Stimulated activated naive CD8-positive, alpha-beta T cell treated with anti-CD3 and anti-CD28 coated beads, Interleukin-15, Interleukin-2, amounts not matched to agents 100 ng/mL and 50 ng/mL, for 24 hours (primary cell): ENCODE results near the gene DNAJC15.

Experiments used
- H3K27ac Mint-ChIP-seq: one replicate; pipeline ENCODE4 v1.8.0; 2021; ENCODE audit warnings: mild to moderate bottlenecking, mixed read lengths
- H3K27me3 Mint-ChIP-seq: one replicate; pipeline ENCODE4 v1.8.0; 2021; ENCODE audit warnings: mixed read lengths
- H3K36me3 Mint-ChIP-seq: one replicate; pipeline ENCODE4 v1.8.0; 2021; ENCODE audit warnings: low read depth, mixed read lengths
- H3K4me1 Mint-ChIP-seq: one replicate; pipeline ENCODE4 v1.8.0; 2021; ENCODE audit warnings: low read depth, mixed read lengths
- H3K4me3 Mint-ChIP-seq: one replicate; pipeline ENCODE4 v1.8.0; 2021; ENCODE audit warnings: mild to moderate bottlenecking, mixed read lengths
- H3K9me3 Mint-ChIP-seq: one replicate; pipeline ENCODE4 v1.8.0; 2021; ENCODE audit warnings: mixed read lengths

Gene DNAJC15

DNA sequence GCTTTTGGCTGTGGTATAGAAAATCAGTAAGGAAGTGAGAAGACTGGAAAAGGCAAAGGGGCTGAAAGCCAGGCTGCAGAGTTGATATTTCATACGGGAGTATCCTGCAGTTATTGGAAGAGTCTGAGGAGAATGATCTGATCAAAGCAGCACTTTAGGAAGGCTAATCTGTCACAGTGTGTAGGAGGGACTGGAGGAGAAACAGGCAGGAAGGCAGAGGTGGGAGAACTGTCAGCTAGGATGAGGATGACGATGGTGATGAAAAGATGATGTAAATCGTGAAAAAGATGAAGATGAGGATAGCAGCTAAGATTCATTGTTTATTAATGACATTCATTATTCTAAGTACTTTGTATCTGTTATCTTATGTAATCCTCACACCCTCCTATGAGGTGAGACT is 123.0 kb downstream of the DNAJC15 start:
- Mint-ChIP-seq H3K9me3 (no peaks in the 10 kb centered on the region), H3K27me3 (peaks cover 8% of the 10 kb centered on the region), H3K36me3 (no peaks in the 10 kb centered on the region), H3K4me3 (no peak overlapping the region), H3K27ac (no peak overlapping the region), H3K4me1 (no peaks in the 10 kb centered on the region)

GRCh38 chr13:43150369-43151207 is 127.2 kb downstream of the DNAJC15 start:
- no peak overlapping the region for H3K4me3 Mint-ChIP-seq
- H3K4me1 Mint-ChIP-seq = no peaks in the 10 kb centered on the region
- no peak overlapping the region for H3K27ac Mint-ChIP-seq
- no peaks in the 10 kb centered on the region for H3K9me3 Mint-ChIP-seq
- no peaks in the 10 kb centered on the region for H3K36me3 Mint-ChIP-seq
- H3K27me3 Mint-ChIP-seq = peaks cover 8% of the 10 kb centered on the region

GRCh38 chr13:43153436-43154090 is 130.2 kb downstream of the DNAJC15 start:
- Mint-ChIP-seq H3K27me3 (no peaks in the 10 kb centered on the region), H3K4me1 (no peaks in the 10 kb centered on the region), H3K27ac (no peak overlapping the region), H3K4me3 (no peak overlapping the region), H3K36me3 (no peaks in the 10 kb centered on the region), H3K9me3 (no peaks in the 10 kb centered on the region)

GRCh38 chr13:43154156-43154651 is 130.8 kb downstream of the DNAJC15 start:
- Mint-ChIP-seq H3K9me3 (no peaks in the 10 kb centered on the region), H3K4me1 (no peaks in the 10 kb centered on the region), H3K27me3 (no peaks in the 10 kb centered on the region), H3K4me3 (no peak overlapping the region), H3K36me3 (no peaks in the 10 kb centered on the region), H3K27ac (no peak overlapping the region)

- H3K36me3 Mint-ChIP-seq = no peaks in the 10 kb centered on the region
- no peaks in the 10 kb centered on the region for H3K27me3 Mint-ChIP-seq
- no peaks in the 10 kb centered on the region for H3K9me3 Mint-ChIP-seq
- no peak overlapping the region for H3K27ac Mint-ChIP-seq
- H3K4me3 Mint-ChIP-seq = no peak overlapping the region
- H3K4me1 Mint-ChIP-seq = no peaks in the 10 kb centered on the region
Observed at GRCh38 chr13:43154839-43155238, 131.5 kb downstream of the DNAJC15 start.

- Mint-ChIP-seq H3K4me3 (no peak overlapping the region), H3K27me3 (no peaks in the 10 kb centered on the region), H3K4me1 (no peaks in the 10 kb centered on the region), H3K27ac (no peak overlapping the region), H3K36me3 (no peaks in the 10 kb centered on the region), H3K9me3 (no peaks in the 10 kb centered on the region)
Observed at GRCh38 chr13:43156916-43157315, 133.5 kb downstream of the DNAJC15 start.

- H3K4me3 Mint-ChIP-seq = no peak overlapping the region
- H3K9me3 Mint-ChIP-seq = no peaks in the 10 kb centered on the region
- no peaks in the 10 kb centered on the region for H3K27me3 Mint-ChIP-seq
- H3K4me1 Mint-ChIP-seq = no peaks in the 10 kb centered on the region
- no peaks in the 10 kb centered on the region for H3K36me3 Mint-ChIP-seq
- H3K27ac Mint-ChIP-seq = no peak overlapping the region
Observed at GRCh38 chr13:43157796-43158195, 134.4 kb downstream of the DNAJC15 start.

GRCh38 chr13:43158516-43158915 is 135.1 kb downstream of the DNAJC15 start:
- Mint-ChIP-seq H3K4me1 (no peaks in the 10 kb centered on the region), H3K4me3 (no peak overlapping the region), H3K27ac (no peak overlapping the region), H3K27me3 (no peaks in the 10 kb centered on the region), H3K36me3 (no peaks in the 10 kb centered on the region), H3K9me3 (no peaks in the 10 kb centered on the region)

DNA sequence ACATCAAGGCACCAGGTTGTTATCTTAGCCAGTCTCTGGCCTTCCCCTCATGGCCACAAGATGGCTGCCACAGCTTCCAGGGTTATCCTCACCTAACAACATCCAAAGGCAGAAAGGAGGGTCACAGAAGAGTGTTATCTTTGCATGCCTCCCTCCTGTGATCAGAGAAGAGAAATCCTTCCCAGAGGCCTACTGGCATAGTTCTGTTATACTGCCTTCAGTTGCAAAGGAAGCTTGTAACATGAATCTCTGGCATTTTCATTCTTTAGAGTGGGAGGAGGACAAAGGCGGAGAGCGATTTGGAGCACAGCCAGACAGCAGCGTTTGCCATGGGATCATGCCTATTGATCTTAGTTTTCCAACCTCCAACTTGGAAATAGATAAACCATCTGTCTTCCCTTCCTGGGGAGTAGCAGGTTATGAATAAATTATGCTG is 135.7 kb downstream of the DNAJC15 start:
- Mint-ChIP-seq H3K27me3 (no peaks in the 10 kb centered on the region), H3K9me3 (no peaks in the 10 kb centered on the region), H3K4me3 (no peak overlapping the region)

More for the DNA sequence above, 135.7 kb downstream of the DNAJC15 start:
- no peaks in the 10 kb centered on the region for H3K4me1 Mint-ChIP-seq
- no peaks in the 10 kb centered on the region for H3K36me3 Mint-ChIP-seq
- no peak overlapping the region for H3K27ac Mint-ChIP-seq
